Endothelial cell of umbilical vein (primary cell): ENCODE results near the gene AMBP.

Experiments used
- EZH2 ChIP-seq: IDR thresholded peaks from 2 replicates; pipeline ENCODE4 v1.6.1; 2012; ENCODE audit warnings: borderline replicate concordance, low read depth, mild to moderate bottlenecking, moderate library complexity, low read length, inconsistent platforms; ENCODE audit not compliant: severe bottlenecking
- JUN ChIP-seq: IDR thresholded peaks from 2 replicates; pipeline ENCODE4 v1.6.1; 2011; ENCODE audit warnings: borderline replicate concordance, low read depth; ENCODE audit not compliant: insufficient read length, insufficient read depth
- POLR2A ChIP-seq: IDR thresholded peaks from 2 replicates; pipeline ENCODE4 v1.6.1; 2012; ENCODE audit warnings: low read depth, mild to moderate bottlenecking, control low read depth, low read length
- POLR2AphosphoS5 ChIP-seq: IDR thresholded peaks from 2 replicates; pipeline ENCODE4 v1.6.1; 2012; ENCODE audit warnings: low read depth, mild to moderate bottlenecking, control low read depth, low read length, moderate library complexity; ENCODE audit not compliant: insufficient read depth
- TF ChIP-seq, protein P1 (sequence below), 2 donors: IDR thresholded peaks; 1 replicate in 1 of 2; 2 replicates in 1 of 2; pipeline ENCODE4 v1.5.1; 2011; ENCODE audit warnings: low read length in 2 of 2, mild to moderate bottlenecking in 2 of 2, moderate library complexity in 2 of 2, control low read depth in 1 of 2, inconsistent platforms in 1 of 2, low read depth in 1 of 2; ENCODE audit not compliant: insufficient read depth in 1 of 2; ENCODE audit errors: extremely low read depth in 1 of 2
- TF ChIP-seq, protein P2 (sequence below): IDR thresholded peaks from 2 replicates; pipeline ENCODE4 v1.6.1; 2011; ENCODE audit not compliant: insufficient read depth, insufficient read length

DNA sequence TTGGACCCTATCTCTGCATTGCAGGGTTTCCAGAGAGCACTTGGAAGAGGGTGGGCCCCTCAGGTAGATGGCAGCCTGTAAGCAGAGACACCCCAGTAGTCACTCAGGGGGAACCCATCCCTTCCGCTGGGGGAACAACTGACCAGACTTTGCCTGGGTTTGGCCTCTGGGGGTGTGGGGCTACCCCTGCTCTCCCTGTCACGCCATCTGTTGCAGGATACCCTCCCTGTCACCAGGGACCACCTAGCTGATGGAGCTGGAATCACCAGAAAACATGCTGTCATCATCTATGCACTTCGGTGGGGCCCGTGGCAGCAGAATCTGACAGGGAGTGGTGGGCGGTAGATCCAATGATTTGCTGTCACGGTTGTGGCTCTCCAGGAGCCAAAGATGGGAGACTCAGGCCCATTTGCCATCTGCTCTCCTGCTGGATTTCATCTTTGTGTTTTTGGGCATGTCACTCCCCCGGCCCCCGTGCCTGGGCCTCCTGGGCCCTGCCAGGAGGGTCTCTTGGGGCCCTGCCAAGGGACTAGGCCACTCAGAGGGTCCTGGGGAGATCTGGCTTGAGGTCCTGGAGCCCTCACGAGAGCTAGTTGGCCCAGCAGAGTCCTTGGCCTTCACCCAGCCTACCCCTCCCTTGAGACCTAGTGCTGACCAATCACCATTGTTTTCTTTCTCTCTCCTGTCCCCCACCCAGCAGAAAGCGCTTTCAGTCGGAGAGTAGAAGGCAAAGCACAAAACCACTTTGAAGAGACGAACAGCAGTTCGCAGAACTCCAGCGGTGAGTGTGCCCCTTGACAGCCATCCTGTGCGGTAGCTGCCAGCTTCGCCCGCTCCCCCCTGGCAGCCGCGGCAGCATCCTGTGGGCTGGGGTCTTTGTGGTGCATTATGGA, 45.9 kb downstream of the AMBP start:
- TF ChIP-seq EZH2 (no peak), POLR2AphosphoS5 (no peak), POLR2A (no peak), JUN (no peak)
- TF ChIP-seq, protein P1, sequence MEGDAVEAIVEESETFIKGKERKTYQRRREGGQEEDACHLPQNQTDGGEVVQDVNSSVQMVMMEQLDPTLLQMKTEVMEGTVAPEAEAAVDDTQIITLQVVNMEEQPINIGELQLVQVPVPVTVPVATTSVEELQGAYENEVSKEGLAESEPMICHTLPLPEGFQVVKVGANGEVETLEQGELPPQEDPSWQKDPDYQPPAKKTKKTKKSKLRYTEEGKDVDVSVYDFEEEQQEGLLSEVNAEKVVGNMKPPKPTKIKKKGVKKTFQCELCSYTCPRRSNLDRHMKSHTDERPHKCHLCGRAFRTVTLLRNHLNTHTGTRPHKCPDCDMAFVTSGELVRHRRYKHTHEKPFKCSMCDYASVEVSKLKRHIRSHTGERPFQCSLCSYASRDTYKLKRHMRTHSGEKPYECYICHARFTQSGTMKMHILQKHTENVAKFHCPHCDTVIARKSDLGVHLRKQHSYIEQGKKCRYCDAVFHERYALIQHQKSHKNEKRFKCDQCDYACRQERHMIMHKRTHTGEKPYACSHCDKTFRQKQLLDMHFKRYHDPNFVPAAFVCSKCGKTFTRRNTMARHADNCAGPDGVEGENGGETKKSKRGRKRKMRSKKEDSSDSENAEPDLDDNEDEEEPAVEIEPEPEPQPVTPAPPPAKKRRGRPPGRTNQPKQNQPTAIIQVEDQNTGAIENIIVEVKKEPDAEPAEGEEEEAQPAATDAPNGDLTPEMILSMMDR (IDR thresholded peaks at IDR 0.05; ENCODE audit: extremely low read depth in 1 of 2, insufficient read depth in 1 of 2, low read depth in 1 of 2, low read length in 2 of 2), result no peak
- TF ChIP-seq, protein P2, sequence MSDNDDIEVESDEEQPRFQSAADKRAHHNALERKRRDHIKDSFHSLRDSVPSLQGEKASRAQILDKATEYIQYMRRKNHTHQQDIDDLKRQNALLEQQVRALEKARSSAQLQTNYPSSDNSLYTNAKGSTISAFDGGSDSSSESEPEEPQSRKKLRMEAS, result no peak
